ENCODE data around the gene ZBTB17. TPM values are rescaled to one million over a fixed set of nuclear protein-coding genes. Genes with fewer than 3 reads are reported as not detected.

The ZBTB17 gene
- total and polyA plus RNA-seq, 2 of the 8 experiments (the other 6 are each of a cell fraction or from before 2014, with no cell fraction given), result 24.7 to 36.2 TPM

DNA sequence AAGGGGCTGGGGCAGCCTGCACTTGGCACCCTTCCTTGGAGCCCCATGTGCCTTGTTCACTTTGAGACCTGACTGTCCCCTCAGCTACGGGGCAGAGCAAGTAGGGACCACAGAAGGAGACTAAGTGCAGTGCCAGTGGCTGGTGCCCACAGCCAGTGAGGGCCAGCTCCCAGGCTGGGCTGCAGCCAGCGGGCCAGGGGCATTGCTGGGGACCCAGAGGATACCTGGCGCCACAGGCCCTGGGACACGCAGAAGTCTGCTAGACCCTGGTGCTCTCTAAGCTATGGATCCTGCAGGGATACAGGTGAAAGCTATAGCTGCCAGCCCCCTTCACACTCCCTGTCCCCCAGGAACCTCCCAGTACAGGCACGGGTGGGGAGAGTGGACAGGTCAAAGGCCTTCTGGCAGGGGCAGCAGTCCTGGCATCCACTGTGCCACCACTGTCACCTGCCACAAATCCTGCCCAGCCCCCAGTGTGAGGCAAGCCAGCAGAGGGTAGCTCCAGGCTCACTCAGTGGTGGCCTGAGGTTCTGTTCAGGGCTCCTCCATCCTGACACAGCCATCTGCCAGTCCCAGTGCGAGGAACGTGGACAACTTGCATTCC lies 47.3 kb upstream of the ZBTB17 start:
- FAIRE-seq, result no peak
- no peaks in the 10 kb centered on the region for H3K79me1 ChIP-seq (ENCODE audit: low read depth, low read length)
- H3K27ac ChIP-seq (ENCODE audit: low read depth, low read length), result no peak overlapping the region

More for the DNA sequence above, 47.3 kb upstream of the ZBTB17 start:
- Histone ChIP-seq H3K9me3 (ENCODE audit: insufficient read depth in 2 of 2, low read depth in 1 of 2, low read length in 1 of 2) (no peaks in the 10 kb centered on the region), H3K4me2 (ENCODE audit: insufficient read depth in 1 of 2, low read depth in 2 of 2, low read length in 2 of 2) (no peak overlapping the region), H3K9ac (replicated peaks in 1 of 4; ENCODE audit: extremely low read depth in 1 of 4, low read depth in 3 of 4, low read length in 3 of 4) (no peak overlapping the region), H2BK12ac (ENCODE audit: low read depth, low read length) (no peak overlapping the region), H2BK120ac (replicated peaks; ENCODE audit: low read depth, low read length) (no peak overlapping the region), H3K27me3 (replicated peaks in 1 of 4; ENCODE audit: control insufficient read depth in 3 of 4, extremely low read depth in 1 of 4, insufficient read depth in 3 of 4, low read length in 3 of 4) (peaks cover 0 to 7% (median 2%) of the 10 kb centered on the region in 4 experiments; a peak in 3 of 7 replicates), H3K4me1 (replicated peaks in 1 of 4; ENCODE audit: control insufficient read depth in 3 of 4, insufficient read depth in 4 of 4, low read length in 3 of 4) (peaks cover 0 to 10% (median 4%) of the 10 kb centered on the region in 4 experiments; a peak in 6 of 7 replicates), H3K56ac (replicated peaks; ENCODE audit: insufficient read length, low read depth, low read length) (no peak overlapping the region), H2AFZ (ENCODE audit: low read length) (no peak overlapping the region), H2BK5ac (ENCODE audit: low read depth, low read length) (no peak overlapping the region), H4K91ac (replicated peaks; ENCODE audit: insufficient read length, low read length) (no peak overlapping the region), H3K4ac (replicated peaks; ENCODE audit: insufficient read length, low read depth, low read length) (no peak overlapping the region), H4K5ac (ENCODE audit: insufficient read length, low read depth, low read length) (no peak overlapping the region), H3K14ac (ENCODE audit: insufficient read length) (no peak overlapping the region), H4K20me1 (replicated peaks in 1 of 2; ENCODE audit: control insufficient read depth in 1 of 2, insufficient read depth in 2 of 2, low read length in 2 of 2) (no peaks in the 10 kb centered on the region), H3K23ac (ENCODE audit: insufficient read length) (no peak overlapping the region), H4K8ac (ENCODE audit: extremely low read depth, insufficient read depth, low read length) (no peak overlapping the region), H3K36me3 (ENCODE audit: control insufficient read depth in 2 of 4, insufficient read depth in 4 of 4, low read length in 3 of 4) (no peaks in the 10 kb centered on the region), H3K18ac (ENCODE audit: extremely low read depth, low read length) (no peak overlapping the region), H2BK15ac (ENCODE audit: low read length) (no peak overlapping the region), H3K4me3 (ENCODE audit: extremely low read depth in 1 of 4, insufficient read depth in 2 of 4, low read depth in 3 of 4, low read length in 4 of 4) (no peak overlapping the region), H2AK5ac (ENCODE audit: low read depth, low read length) (no peak overlapping the region), H3K23me2 (ENCODE audit: low read depth, low read length) (no peaks in the 10 kb centered on the region), H2BK20ac (ENCODE audit: low read length) (no peak overlapping the region), H3K79me2 (ENCODE audit: control insufficient read depth in 1 of 2, insufficient read depth in 2 of 2, low read length in 2 of 2) (no peaks in the 10 kb centered on the region)
- DNase-seq (ENCODE audit: low read depth in 1 of 2, low spot score in 2 of 2), result no peak
- CTCF ChIA-PET (ENCODE audit: partially characterized antibody), result interaction anchor here (1.3 to 6.7 kb wide), 4 partner anchors 9 to 231 kb away, joined by 3 to 74 read pairs (median 24); no protein-coding TSS in a partner anchor
- POLR2A ChIA-PET (ENCODE audit: partially characterized antibody), result interaction anchor here (0.9 kb wide), 1 partner anchor 25 kb away, joined by 4 read pairs; no protein-coding TSS in a partner anchor
- TF ChIP-seq JUN (IDR thresholded peaks at IDR 0.05; ENCODE audit: low read depth, low read length) (no peak), FOSL1 (IDR thresholded peaks at IDR 0.05; ENCODE audit: insufficient read depth, low read depth, low read length) (no peak), YY1 (IDR thresholded peaks at IDR 0.05; ENCODE audit: low read depth, low read length) (no peak), POLR2A (IDR thresholded peaks at IDR 0.05; ENCODE audit: control extremely low read depth in 1 of 2, low read depth in 2 of 2, low read length in 2 of 2) (no peak), SP2 (IDR thresholded peaks at IDR 0.05; ENCODE audit: low read length) (no peak), CEBPB (IDR thresholded peaks at IDR 0.05; ENCODE audit: low read depth, low read length) (no peak), BCL11A (IDR thresholded peaks at IDR 0.05; ENCODE audit: low read depth in 2 of 2, low read length in 2 of 2) (no peak), TAF1 (IDR thresholded peaks at IDR 0.05; ENCODE audit: low read depth, low read length) (no peak), CBX5 (IDR thresholded peaks at IDR 0.05; ENCODE audit: low read depth, low read length) (no peak), SP1 (IDR thresholded peaks at IDR 0.05; ENCODE audit: low read depth, low read length) (no peak), GTF2F1 (IDR thresholded peaks at IDR 0.05; ENCODE audit: borderline replicate concordance, low read depth, low read length) (no peak), NRF1 (IDR thresholded peaks at IDR 0.05; ENCODE audit: low read depth, low read length) (no peak), JUND (IDR thresholded peaks at IDR 0.05; ENCODE audit: low read length) (no peak), SIN3A (conservative IDR thresholded peaks at IDR 0.05 in 1 of 2, IDR thresholded peaks at IDR 0.05 in 1 of 2; ENCODE audit: low read depth in 1 of 2, low read length in 2 of 2) (no peak), RAD21 (IDR thresholded peaks at IDR 0.05 in 1 of 2, conservative IDR thresholded peaks at IDR 0.05 in 1 of 2; ENCODE audit: low read depth in 2 of 2, low read length in 2 of 2) (no peak)
- 80% methylated on average over 7 of the region's 7 CpGs; no CpG with 5 or more reads in 1 of the 2 experiments for WGBS, 2 experiments (ENCODE audit: extremely low coverage in 1 of 2, insufficient coverage in 1 of 2, insufficient read length in 1 of 2, insufficient replicate concordance in 2 of 2, low coverage in 1 of 2, low lambda C conversion rate in 2 of 2, missing lambda C conversion rate in 1 of 2)

Measured in H1 (cell line).